ENCODE data around the gene P2RX7.
"Not testable (repeated sequence)": the region's sequence is repeated elsewhere in the genome, so short reads cannot be mapped to it uniquely, and the experiment has no call there.

Gene P2RX7

GRCh38 chr12:121202407-121203355 is 70.0 kb downstream of the P2RX7 start:
- Histone ChIP-seq H3K27me3 (replicated peaks; ENCODE audit: insufficient read depth, low read length) (no peaks in the 10 kb centered on the region), H2AFZ (ENCODE audit: low read length) (no peak overlapping the region), H3K79me2 (ENCODE audit: low read length) (no peaks in the 10 kb centered on the region), H3F3A (ENCODE audit: insufficient read depth, low read length) (no peaks in the 10 kb centered on the region), H3K9ac (ENCODE audit: low read length) (no peak overlapping the region), H3K36me3 (replicated peaks; ENCODE audit: insufficient read depth, low read length) (no peaks in the 10 kb centered on the region), H3K9me3 (replicated peaks; ENCODE audit: insufficient read depth, low read length) (no peaks in the 10 kb centered on the region), H3K27ac (ENCODE audit: low read length) (no peak overlapping the region), H3K4me1 (ENCODE audit: low read length) (no peaks in the 10 kb centered on the region), H3K9me2 (replicated peaks; ENCODE audit: insufficient read depth, low read length) (no peaks in the 10 kb centered on the region), H4K20me1 (ENCODE audit: insufficient read depth, low read length) (no peaks in the 10 kb centered on the region), H3K4me3 (ENCODE audit: low read length) (no peak overlapping the region), H3K4me2 (ENCODE audit: low read depth, low read length) (no peak overlapping the region)
- TF ChIP-seq EZH2phosphoT487 (IDR thresholded peaks at IDR 0.05; ENCODE audit: low read length) (no peak), EZH2 (optimal IDR thresholded peaks at IDR 0.05; ENCODE audit: low read depth, low read length) (no peak)
- TF ChIP-seq, protein P1, sequence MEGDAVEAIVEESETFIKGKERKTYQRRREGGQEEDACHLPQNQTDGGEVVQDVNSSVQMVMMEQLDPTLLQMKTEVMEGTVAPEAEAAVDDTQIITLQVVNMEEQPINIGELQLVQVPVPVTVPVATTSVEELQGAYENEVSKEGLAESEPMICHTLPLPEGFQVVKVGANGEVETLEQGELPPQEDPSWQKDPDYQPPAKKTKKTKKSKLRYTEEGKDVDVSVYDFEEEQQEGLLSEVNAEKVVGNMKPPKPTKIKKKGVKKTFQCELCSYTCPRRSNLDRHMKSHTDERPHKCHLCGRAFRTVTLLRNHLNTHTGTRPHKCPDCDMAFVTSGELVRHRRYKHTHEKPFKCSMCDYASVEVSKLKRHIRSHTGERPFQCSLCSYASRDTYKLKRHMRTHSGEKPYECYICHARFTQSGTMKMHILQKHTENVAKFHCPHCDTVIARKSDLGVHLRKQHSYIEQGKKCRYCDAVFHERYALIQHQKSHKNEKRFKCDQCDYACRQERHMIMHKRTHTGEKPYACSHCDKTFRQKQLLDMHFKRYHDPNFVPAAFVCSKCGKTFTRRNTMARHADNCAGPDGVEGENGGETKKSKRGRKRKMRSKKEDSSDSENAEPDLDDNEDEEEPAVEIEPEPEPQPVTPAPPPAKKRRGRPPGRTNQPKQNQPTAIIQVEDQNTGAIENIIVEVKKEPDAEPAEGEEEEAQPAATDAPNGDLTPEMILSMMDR (IDR thresholded peaks at IDR 0.05; ENCODE audit: low read length), result no peak
- DNase-seq, result no peak

DNA sequence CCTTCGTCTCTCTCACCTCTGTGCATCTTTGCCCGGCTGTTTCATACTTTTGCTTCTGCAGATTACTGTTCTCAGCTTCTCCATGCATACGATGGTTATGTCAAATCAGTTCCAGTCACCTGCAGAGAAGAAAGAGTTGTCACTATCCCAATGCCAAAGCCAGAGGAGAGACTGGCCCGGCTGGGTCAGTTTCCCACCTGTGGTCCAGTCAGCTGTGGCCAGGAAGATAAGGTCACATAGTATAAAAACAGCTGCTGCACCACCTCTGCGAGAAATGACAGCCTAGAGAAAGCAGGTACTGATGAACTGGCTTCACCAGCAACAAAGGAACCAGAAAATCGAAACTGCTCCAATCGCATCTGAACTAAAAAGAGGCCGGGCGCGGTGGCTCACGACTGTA is 70.8 kb downstream of the P2RX7 start:
- H3K4me3 ChIP-seq (ENCODE audit: low read length), result no peak overlapping the region
- TF ChIP-seq EZH2 (optimal IDR thresholded peaks at IDR 0.05; ENCODE audit: low read depth, low read length) (no peak), EZH2phosphoT487 (IDR thresholded peaks at IDR 0.05; ENCODE audit: low read length) (no peak)
- TF ChIP-seq, protein P1 (IDR thresholded peaks at IDR 0.05; ENCODE audit: low read length), result no peak
- no peak overlapping the region for H3K27ac ChIP-seq (ENCODE audit: low read length)
- H3K4me2 ChIP-seq (ENCODE audit: low read depth, low read length), result no peak overlapping the region
- H3K9me3 ChIP-seq (replicated peaks; ENCODE audit: insufficient read depth, low read length), result no peaks in the 10 kb centered on the region
- H3F3A ChIP-seq (ENCODE audit: insufficient read depth, low read length), result no peaks in the 10 kb centered on the region
- H3K9me2 ChIP-seq (replicated peaks; ENCODE audit: insufficient read depth, low read length), result no peaks in the 10 kb centered on the region
- no peaks in the 10 kb centered on the region for H4K20me1 ChIP-seq (ENCODE audit: insufficient read depth, low read length)
- H3K79me2 ChIP-seq (ENCODE audit: low read length), result no peaks in the 10 kb centered on the region
- no peak for DNase-seq
- no peaks in the 10 kb centered on the region for H3K27me3 ChIP-seq (replicated peaks; ENCODE audit: insufficient read depth, low read length)
- no peak overlapping the region for H3K9ac ChIP-seq (ENCODE audit: low read length)
- no peaks in the 10 kb centered on the region for H3K4me1 ChIP-seq (ENCODE audit: low read length)
- no peak overlapping the region for H2AFZ ChIP-seq (ENCODE audit: low read length)
- no peaks in the 10 kb centered on the region for H3K36me3 ChIP-seq (replicated peaks; ENCODE audit: insufficient read depth, low read length)

- TF ChIP-seq, protein P1 (IDR thresholded peaks at IDR 0.05; ENCODE audit: low read length), result no peak
- TF ChIP-seq EZH2phosphoT487 (IDR thresholded peaks at IDR 0.05; ENCODE audit: low read length) (no peak), EZH2 (optimal IDR thresholded peaks at IDR 0.05; ENCODE audit: low read depth, low read length) (no peak)
- Histone ChIP-seq H2AFZ (ENCODE audit: low read length) (no peak overlapping the region), H3K27me3 (replicated peaks; ENCODE audit: insufficient read depth, low read length) (no peaks in the 10 kb centered on the region), H3K79me2 (ENCODE audit: low read length) (peaks cover 3% of the 10 kb centered on the region; the same call in 1 of the 2 replicates), H3K4me3 (ENCODE audit: low read length) (no peak overlapping the region), H3K9ac (ENCODE audit: low read length) (no peak overlapping the region), H3K4me2 (ENCODE audit: low read depth, low read length) (no peak overlapping the region), H3K36me3 (replicated peaks; ENCODE audit: insufficient read depth, low read length) (no peaks in the 10 kb centered on the region), H3K27ac (ENCODE audit: low read length) (no peak overlapping the region), H3K4me1 (ENCODE audit: low read length) (no peaks in the 10 kb centered on the region), H3K9me2 (replicated peaks; ENCODE audit: insufficient read depth, low read length) (no peaks in the 10 kb centered on the region), H4K20me1 (ENCODE audit: insufficient read depth, low read length) (no peaks in the 10 kb centered on the region), H3F3A (ENCODE audit: insufficient read depth, low read length) (no peaks in the 10 kb centered on the region), H3K9me3 (replicated peaks; ENCODE audit: insufficient read depth, low read length) (no peaks in the 10 kb centered on the region)
- DNase-seq, result no peak
Measured at GRCh38 chr12:121205491-121205890, 72.8 kb downstream of the P2RX7 start.

DNA sequence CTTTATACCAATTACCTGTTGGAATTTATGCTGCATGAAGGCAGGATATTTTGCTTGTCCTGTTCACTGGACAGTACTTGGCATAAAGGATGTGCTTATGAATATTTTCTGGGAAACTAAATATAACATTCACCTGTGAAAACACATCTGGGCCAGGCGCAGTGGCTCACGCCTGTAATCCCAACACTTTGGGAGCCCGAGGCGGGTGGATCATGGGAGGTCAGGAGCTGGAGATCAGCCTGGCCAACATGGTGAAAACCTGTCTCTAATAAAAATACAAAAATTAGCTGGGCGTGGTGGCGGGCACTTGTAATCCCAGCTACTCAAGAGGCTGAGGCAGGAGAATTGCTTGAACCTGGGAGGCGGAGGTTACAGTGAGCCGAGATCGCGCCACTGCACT is 75.9 kb downstream of the P2RX7 start:
- H3K4me2 ChIP-seq (ENCODE audit: low read depth, low read length); H3K36me3 ChIP-seq (replicated peaks; ENCODE audit: insufficient read depth, low read length); H3K27ac ChIP-seq (ENCODE audit: low read length); H3K27me3 ChIP-seq (replicated peaks; ENCODE audit: insufficient read depth, low read length); H3K4me1 ChIP-seq (ENCODE audit: low read length); DNase-seq; H2AFZ ChIP-seq (ENCODE audit: low read length); H4K20me1 ChIP-seq (ENCODE audit: insufficient read depth, low read length); H3K9me2 ChIP-seq (replicated peaks; ENCODE audit: insufficient read depth, low read length); H3K9ac ChIP-seq (ENCODE audit: low read length); H3K9me3 ChIP-seq (replicated peaks; ENCODE audit: insufficient read depth, low read length); H3F3A ChIP-seq (ENCODE audit: insufficient read depth, low read length); H3K4me3 ChIP-seq (ENCODE audit: low read length): not testable (repeated sequence)
- peaks cover 21% of the 10 kb centered on the region for H3K79me2 ChIP-seq (ENCODE audit: low read length)
